Measurements from ENCODE around the gene MRTFB. TPM values are rescaled to one million over a fixed set of nuclear protein-coding genes. Genes with fewer than 3 reads are reported as not detected.

The MRTFB gene
- total RNA-seq, 1 experiment from 2014 or later: 29.8 TPM

DNA sequence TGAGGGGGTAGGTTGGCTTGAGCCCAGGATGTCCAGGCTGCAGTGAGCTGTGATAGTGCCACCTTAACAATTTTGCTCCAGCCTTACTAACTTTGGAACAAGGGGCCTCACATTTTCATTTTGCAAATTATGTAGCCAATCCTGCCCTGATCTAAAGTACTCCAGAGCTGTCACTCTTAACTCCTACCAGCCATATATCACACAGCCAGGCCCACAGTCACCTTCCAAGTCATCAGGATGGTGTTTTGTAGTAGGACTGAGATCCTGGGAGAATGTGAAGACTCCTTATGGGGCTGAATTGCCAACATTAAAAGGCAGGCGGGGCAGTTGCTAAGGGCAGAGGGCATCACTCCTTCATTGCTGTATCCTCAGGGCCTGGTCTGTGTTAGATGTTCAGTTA, 243.0 kb downstream of the MRTFB start:
- no peak for DNase-seq (ENCODE audit: low spot score)
- CTCF ChIA-PET: no interaction called here
- POLR2A ChIA-PET (ENCODE audit: low non-redundant PET): no interaction called here
- Histone ChIP-seq H3K27me3 (replicated peaks; ENCODE audit: insufficient read depth, low read depth, low read length, poor library complexity) (no peaks in the 10 kb centered on the region), H3K9me3 (ENCODE audit: low read depth, low read length, poor library complexity, severe bottlenecking) (no peaks in the 10 kb centered on the region), H3K4me3 (ENCODE audit: low read depth, low read length, poor library complexity, severe bottlenecking) (no peak overlapping the region), H3K27ac (ENCODE audit: low read depth, low read length, poor library complexity, severe bottlenecking) (no peak overlapping the region), H3K36me3 (ENCODE audit: insufficient read depth, low read length, poor library complexity, severe bottlenecking) (no peaks in the 10 kb centered on the region), H3K4me1 (ENCODE audit: insufficient read depth, low read length, poor library complexity, severe bottlenecking) (peaks cover 6% of the 10 kb centered on the region)
- TF ChIP-seq, protein P1, sequence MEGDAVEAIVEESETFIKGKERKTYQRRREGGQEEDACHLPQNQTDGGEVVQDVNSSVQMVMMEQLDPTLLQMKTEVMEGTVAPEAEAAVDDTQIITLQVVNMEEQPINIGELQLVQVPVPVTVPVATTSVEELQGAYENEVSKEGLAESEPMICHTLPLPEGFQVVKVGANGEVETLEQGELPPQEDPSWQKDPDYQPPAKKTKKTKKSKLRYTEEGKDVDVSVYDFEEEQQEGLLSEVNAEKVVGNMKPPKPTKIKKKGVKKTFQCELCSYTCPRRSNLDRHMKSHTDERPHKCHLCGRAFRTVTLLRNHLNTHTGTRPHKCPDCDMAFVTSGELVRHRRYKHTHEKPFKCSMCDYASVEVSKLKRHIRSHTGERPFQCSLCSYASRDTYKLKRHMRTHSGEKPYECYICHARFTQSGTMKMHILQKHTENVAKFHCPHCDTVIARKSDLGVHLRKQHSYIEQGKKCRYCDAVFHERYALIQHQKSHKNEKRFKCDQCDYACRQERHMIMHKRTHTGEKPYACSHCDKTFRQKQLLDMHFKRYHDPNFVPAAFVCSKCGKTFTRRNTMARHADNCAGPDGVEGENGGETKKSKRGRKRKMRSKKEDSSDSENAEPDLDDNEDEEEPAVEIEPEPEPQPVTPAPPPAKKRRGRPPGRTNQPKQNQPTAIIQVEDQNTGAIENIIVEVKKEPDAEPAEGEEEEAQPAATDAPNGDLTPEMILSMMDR (conservative IDR thresholded peaks at IDR 0.05; ENCODE audit: low read depth, low read length): no peak
- no peak for TF ChIP-seq EZH2 (IDR thresholded peaks at IDR 0.05; ENCODE audit: borderline replicate concordance, low read depth, low read length, poor library complexity, severe bottlenecking)
- intact Hi-C loops (cut with micrococcal nuclease; ENCODE audit: unreplicated experiment): no loop called here
- no TSS peak for BruUV-seq (replicated peaks)

DNA sequence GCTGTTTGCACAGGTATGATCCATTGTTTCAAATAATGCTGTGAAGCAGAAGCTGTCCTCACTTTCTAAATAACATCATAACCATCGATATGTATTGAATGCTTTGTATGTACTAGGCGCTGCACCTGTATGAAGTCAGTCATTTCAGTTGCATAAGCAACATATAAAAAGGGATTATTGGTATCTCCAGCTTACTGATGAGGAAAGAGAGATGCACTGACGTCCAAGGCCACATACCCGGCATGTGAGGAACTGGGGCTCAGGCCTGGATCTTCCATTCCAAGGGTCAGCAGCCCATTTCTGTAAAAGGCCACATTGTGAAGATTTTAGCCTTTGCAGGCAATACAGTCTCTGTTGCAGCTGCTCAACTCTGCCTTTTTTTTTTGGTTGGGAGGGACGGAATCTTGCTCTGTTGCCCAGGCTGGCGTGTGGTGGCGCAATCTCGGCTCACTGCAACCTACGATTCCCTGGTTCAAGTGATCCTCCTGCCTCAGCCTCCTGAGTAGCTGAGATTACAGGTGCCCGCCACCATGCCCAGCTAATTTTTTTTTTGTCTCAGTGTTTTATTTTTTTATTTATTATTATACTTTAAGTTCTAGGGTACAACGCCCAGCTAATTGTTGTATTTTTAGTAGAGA, 244.7 kb downstream of the MRTFB start:
- ChIA-PET POLR2A (ENCODE audit: low non-redundant PET) (no interaction called here), CTCF (no interaction called here)
- no peak for DNase-seq (ENCODE audit: low spot score)
- Histone ChIP-seq H3K4me3 (ENCODE audit: low read depth, low read length, poor library complexity, severe bottlenecking) (no peak overlapping the region), H3K4me1 (ENCODE audit: insufficient read depth, low read length, poor library complexity, severe bottlenecking) (no peaks in the 10 kb centered on the region), H3K27me3 (replicated peaks; ENCODE audit: insufficient read depth, low read depth, low read length, poor library complexity) (no peaks in the 10 kb centered on the region), H3K27ac (ENCODE audit: low read depth, low read length, poor library complexity, severe bottlenecking) (no peak overlapping the region), H3K9me3 (ENCODE audit: low read depth, low read length, poor library complexity, severe bottlenecking) (no peaks in the 10 kb centered on the region), H3K36me3 (ENCODE audit: insufficient read depth, low read length, poor library complexity, severe bottlenecking) (no peaks in the 10 kb centered on the region)
- BruUV-seq (replicated peaks): no TSS peak
- intact Hi-C loops (cut with micrococcal nuclease; ENCODE audit: unreplicated experiment): no loop called here
- no peak for TF ChIP-seq EZH2 (IDR thresholded peaks at IDR 0.05; ENCODE audit: borderline replicate concordance, low read depth, low read length, poor library complexity, severe bottlenecking)
- TF ChIP-seq, protein P1 (conservative IDR thresholded peaks at IDR 0.05; ENCODE audit: low read depth, low read length): no peak

Small RNA genes within 50 kb of the gene (microRNA-seq; reads per million reads assigned to microRNA genes)
- gene MIR193B: 23.2 reads per million, percentile 45 among the genes with 10 or more reads in this experiment
- not detected for gene MIR365A

Other genes starting within 250 kb of the MRTFB start
- gene ERCC4, start 151.2 kb upstream of the MRTFB start, total RNA-seq (2021): 18.5 and 18.8 TPM in 2 replicates